HG03521 (cell line): ENCODE measurements around the gene PAFAH1B2.
"Not testable (repeated sequence)": the region's sequence is repeated elsewhere in the genome, so short reads cannot be mapped to it uniquely, and the experiment has no call there.

Experiments
- ATAC-seq: cut with Tn5 transposase; IDR thresholded peaks from one replicate; pipeline ENCODE4 v1.9.1; 2021; ENCODE audit warnings: mild to moderate bottlenecking, moderate library complexity; ENCODE audit not compliant: unreplicated experiment

PAFAH1B2 gene, protein sequence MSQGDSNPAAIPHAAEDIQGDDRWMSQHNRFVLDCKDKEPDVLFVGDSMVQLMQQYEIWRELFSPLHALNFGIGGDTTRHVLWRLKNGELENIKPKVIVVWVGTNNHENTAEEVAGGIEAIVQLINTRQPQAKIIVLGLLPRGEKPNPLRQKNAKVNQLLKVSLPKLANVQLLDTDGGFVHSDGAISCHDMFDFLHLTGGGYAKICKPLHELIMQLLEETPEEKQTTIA

DNA sequence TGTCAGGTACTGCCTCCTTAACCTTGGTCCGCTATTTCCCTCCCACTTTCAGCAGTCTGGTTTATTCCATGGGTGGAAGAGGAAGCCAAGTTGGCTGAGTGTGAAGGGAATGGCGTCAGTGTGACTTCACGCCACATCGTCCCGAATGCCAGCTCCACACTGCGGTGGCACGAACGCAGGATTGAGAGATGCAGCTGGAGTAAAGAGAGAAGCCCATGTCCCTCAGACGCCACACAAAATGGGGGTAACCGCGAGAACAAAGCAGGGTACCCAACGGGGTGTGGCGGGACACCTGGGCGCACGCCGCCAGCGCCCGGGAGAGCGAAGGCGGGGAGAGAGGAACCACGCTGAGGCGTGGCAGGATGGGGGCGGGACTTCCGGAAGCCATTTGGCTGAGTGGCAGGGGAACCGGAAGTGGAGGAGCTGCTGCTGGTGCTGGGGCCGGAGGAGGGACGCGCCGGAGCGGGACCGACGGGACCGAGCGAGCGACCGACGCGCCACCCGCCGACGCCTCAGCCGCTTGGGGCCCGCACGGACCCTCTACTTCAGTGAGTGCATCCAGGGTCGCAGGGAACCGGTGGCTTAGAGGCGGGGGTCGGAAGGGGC, at the start of gene PAFAH1B2:
Gene PAFAH1B2, plus strand, starts transcription at position 417 of the 606 bp plus-strand sequence. CDS start 8,161 bp downstream, outside the sequence.
- peak; percentile 95 for ATAC-seq

DNA sequence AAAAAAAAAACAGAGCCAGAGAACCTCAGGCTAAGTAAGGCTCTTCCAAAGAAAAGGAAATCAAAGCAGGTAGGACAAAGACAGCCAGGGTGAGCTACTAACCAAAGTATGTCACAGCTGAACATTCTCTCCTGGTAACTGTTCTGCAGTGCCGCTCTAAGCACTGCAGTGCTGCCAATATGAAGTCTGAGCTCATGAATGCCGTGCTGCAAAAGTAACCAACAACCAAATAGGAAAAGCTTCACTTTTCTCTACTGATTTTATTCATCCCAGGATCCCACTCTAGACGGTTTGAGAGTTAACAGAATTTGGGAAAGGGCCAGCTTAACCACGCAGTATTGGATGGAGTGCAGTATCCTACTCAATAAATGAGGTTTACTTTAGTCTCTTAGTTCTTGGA, 49.3 kb upstream of the PAFAH1B2 start:
- no peak for ATAC-seq

DNA sequence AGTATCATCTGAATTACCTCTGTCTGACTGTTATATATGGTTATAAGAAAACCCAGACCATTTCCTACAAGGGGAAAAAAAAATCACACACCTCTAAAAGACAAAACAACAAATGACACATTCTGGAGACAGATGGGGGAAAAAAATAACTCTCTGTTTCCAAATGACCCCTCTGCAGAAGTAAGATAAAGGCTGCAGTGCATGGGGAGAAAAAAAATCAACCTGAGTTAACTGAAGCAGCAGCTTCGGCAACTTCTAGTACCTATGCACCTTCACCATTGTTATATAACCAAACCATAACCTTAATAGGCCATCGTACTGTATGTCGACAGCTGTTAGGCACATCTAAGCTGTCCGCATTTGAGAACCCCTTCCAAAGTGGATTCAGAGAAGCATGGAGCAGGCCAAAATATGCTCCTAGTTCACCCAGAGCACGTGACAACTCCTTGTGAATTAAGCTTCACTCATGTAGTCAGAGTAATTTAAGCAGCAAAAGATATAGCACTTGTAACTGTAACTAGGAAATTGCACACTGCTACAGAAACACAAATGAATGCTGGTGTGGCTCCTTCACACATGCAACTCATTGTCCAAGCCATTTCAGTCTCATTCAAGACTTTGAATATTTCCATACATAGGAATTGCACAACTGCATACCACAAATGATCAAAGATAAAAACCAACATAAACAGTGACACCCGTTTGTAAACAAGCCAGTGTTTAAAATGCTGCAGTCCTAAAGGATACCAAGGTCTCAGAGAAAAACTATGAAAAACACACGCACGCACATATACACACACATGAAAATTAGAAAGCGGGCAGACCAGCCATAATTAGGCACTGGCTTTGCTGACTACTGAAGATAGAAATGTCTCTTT, 48.6 kb upstream of the PAFAH1B2 start:
- no peak for ATAC-seq

DNA sequence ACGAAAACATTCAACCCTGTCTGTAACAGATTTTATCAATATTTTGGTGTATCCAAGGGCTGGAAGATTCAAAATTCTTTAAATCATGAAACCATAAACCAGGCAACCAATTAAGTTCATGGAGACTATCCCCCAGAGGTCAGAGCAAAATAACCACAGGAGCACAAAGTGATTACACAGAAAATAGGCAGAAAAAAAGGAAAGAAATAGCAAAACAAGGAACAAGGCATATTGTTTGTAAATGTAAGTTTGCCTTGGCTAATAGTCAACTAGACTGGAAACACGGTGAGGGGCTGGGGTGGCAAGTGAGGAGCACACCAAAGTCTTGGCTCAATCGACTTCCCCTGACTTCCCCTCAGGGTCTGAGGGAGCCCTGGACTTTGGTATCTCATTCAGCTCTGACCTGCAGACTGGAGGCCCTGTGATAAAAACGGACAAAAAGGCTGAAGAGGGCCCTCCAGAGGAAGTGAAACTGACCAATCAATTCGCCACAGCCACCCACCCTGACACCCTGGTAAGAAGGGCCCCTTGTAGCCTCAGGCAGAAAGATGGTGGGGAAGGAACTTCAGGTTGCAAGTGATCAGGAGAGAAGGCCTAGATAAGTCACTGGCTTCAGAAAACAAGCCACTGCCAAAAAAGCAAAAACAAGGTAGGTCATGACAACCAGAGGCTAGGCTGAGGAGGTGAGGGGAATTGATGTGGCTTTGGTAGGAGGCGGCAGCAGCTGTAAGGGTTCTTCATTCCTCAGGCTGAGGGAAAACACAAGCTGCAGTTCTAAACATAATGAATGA, 47.7 kb upstream of the PAFAH1B2 start:
- peak; percentile 25 for ATAC-seq

DNA sequence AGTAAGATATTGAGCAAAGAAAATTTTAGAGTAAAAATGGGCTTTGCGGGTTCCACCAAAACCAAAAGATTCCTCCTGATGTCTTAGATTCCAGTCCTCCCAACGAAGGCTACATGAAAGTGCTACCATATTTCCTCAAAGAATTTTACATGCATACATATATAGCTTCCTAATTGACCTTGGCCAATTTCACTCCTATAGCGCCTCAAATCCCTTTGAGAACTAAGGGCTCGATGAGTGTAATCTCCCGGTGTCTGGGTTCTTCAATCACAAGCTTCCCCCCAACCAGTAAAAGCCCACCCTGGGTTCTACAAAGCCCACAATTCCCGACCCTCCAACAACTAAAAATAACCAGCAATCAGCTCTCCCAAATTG, 47.1 kb upstream of the PAFAH1B2 start:
- ATAC-seq, result no peak

DNA sequence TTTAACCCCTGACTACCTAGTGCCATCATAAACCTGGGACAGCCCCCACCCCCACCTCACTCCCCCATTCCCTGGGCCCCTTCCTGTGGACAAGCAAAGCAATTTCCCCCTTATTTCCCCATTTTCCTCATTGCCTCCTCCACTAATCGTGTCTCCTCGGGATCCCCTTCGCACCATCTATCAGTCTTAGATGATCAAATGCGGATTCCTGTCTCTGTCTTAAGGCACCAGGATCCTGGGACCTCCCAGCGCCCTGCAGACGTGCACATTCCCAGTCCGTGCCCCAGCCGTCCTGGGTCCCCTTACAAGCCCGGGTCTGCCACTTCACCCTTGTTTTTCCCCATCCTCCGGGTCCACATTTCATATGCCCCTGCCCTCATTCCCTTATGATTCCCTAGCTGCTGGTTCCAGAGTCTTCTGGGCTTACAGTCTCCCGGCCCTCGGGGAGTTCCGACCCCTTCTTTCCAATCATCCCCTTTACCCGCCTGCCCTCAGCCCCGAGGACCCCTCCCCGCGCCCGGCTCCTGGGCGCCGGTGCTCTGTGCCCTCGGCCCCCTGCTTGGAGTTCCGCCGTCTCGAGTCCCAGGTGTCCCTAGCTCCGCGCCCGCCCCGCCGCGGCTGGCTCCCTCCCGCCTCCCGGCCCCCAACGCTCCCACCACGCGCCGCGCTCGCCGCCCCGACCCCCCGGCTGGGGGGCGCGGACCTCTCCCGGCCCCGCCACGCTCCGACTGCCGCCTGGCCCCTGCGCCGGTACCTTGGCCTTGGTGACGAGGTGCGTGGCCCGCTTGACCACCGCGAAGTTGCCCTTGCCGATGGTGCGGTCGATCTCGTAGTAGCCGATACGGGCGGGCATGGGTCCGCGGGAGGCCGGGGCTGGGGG, 46.5 kb upstream of the PAFAH1B2 start:
- ATAC-seq, result peak; percentile 25

DNA sequence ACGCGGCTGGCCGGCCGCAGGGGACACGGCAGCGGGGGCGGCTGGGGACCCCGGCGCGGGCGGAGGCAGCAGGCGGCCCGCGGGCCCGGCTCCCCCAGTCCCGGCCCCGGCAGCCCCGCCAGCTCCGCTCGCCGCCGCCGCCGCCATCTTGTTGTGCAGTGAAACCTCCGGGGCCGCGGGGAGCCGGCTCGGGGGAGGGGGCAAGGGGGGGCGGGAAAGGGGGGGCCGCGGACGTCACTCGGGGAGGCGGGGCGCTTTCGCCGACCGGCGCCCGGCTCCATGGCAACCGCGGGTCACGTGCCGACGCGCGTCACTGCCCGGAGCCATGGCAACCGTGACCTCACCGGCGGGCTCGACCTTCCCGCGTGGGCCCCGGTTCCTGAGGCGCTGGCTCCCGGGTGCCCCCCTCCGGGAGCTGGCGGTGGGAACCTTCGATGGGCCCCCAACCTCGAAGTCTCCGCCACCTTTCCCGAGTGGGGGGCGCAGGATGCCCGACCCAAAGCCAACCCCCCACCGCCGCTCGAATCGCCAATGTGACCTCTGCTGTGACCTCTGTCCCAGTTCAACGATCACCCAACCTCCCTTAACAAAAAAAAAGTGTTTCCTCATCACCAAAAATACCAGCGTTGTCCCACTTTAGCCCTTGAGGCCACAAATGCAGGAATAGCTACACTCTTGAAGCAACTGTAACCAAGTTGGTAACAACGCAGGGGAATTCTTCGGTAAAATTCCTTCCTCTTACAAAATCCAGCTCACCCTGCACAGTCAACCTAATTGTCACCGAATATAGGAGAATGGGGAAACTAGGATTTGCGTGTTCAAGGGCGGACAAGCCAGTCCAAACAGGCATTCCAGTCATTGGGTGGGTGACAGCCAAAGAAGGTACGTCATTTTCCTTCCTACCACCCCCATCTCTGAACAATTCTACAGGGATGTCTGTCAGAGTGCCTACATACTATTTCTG, 45.5 kb upstream of the PAFAH1B2 start, which contains the start of gene SIK3:
Gene SIK3, minus strand, starts transcription at position 160 of the 964 bp plus-strand sequence. Its CDS starts 13 bp downstream, at position 147.
- peak; percentile 74 for ATAC-seq

DNA sequence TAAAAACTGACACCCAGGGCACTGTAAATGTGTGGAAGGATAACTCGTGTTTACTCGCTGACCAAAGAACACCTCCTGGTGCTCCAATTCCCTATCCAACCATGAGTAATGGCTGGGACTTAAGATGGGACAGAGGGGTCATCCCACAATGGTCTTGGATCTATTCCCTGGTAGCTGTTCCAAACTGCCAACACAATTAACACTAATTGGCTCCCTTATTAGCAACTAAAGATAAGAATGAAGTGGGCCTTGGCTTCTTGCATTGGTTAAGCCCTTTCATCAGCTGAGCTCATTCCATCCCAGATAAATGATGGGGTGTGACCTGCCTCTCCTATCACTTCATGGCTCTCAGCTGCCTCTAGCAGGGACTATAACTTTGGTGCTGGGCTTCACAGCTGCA, 44.4 kb upstream of the PAFAH1B2 start:
- no peak for ATAC-seq

DNA sequence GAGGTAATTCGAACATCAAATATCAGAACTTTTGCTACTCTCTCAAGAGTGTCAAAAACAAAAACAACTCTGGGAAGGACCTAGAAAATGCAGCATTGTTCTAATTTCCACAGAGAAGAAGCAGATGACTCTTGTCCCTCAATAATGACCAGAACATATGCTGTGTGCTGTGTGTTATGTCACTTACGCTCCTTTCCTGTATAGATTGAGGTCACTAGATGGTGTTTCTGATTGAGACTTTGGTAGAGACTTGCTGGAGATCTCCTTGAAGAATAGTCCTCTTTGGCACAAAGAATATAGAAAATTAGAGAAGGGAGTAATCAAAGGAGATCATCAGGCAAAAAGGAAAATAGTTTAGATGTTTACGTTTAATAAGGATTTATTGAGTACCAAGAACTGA, 43.5 kb upstream of the PAFAH1B2 start:
- no peak for ATAC-seq

DNA sequence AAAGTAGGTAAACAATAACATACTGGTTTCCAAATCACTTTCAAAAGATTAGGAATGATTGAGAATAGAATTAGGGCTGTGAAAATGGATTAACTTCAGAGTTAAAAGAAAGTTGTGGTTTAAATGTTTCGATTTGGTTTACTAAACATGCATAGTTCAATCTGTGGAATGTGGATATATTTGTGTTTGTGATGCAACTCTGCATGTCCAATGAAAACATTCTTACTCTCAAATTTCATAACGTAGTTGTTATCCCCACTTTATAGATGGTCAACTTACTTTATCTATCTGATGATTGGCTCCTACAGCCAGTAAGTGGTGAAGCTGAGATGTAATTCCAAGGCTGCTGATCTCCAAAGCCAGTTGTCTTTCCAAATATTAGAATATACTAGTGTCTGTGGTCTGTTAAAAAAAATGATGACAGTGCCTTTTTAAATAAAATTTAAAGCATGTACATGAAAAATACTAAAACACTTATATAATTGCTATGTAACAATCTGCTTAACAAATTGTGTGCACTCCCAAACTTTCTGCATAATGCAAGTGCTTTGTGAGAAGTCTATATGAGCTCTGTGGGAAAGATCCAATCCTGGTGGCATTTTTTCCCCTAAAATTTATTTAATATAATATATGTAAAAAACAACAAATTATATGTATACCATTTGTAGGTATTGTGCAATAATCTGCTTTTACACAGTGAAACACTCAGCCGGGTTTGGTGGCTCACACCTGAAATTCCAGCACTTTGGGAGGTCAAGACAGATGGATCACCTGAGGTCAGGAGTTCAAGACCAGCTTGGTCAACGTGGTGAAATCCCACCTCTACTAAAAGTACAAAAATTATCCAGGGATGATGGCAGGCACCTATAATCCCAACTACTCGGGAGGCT, 36.1 kb upstream of the PAFAH1B2 start:
- ATAC-seq, result no peak

DNA sequence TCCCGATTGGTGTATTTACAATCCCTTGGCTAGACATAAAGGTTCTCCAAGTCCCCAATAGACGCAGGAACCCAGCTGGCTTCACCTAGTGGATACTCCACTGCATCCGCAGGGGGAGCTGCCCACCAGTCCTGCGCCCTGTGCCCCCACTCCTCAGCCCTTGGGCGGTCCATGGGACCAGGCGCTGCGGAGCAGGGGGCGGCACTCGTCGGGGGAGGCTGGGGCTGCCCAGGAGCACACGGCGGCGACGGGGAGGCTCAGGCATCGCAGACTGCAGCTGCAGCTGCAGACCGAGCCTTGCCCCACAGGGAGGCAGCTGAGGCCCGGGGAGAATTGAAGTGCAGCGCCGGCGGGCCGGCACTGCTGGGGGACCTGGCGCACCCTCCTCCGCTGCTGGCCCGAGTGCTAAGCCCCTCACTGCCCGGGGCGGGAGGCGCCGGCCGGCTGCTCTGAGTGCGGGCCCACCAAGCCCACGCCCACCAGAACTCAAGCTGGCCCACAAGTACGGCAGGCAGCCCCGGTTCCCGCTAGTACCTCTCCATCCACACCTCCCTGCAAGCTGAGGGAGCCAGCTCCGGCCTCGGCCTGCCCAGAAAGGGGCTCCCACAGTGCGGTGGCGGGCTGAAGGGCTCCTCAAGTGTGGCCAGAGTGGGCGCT, 33.7 kb upstream of the PAFAH1B2 start:
- ATAC-seq, result no peak

DNA sequence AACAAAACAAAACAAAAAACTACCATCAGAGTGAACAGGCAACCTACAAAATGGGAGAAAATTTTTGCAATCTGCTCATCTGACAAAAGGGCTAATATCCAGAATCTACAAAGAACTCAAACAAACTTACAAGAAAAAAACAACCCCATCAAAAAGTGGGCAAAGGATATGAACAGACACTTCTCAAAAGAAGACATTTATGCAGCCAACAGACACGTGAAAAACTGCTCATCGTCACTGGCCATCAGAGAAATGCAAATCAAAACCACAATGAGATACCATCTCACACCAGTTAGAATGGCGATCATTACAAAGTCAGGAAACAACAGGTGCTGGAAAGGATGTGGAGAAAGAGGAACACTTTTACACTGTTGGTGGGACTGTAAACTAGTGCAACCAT, 31.6 kb upstream of the PAFAH1B2 start:
- ATAC-seq, result not testable (repeated sequence)

DNA sequence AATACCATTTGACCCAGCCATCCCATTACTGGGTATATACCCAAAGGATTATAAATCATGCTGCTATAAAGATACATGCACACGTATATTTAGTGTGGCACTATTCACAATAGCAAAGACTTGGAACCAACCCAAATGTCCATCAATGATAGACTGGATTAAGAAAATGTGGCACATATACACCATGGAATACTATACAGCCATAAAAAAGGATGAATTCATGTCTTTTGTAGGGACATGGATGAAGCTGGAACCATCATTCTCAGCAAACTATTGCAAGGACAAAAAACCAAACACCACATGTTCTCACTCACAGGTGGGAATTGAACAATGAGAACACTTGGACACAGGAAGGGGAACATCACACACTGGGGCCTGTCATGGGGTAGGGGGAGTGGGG, 31.1 kb upstream of the PAFAH1B2 start:
- not testable (repeated sequence) for ATAC-seq

DNA sequence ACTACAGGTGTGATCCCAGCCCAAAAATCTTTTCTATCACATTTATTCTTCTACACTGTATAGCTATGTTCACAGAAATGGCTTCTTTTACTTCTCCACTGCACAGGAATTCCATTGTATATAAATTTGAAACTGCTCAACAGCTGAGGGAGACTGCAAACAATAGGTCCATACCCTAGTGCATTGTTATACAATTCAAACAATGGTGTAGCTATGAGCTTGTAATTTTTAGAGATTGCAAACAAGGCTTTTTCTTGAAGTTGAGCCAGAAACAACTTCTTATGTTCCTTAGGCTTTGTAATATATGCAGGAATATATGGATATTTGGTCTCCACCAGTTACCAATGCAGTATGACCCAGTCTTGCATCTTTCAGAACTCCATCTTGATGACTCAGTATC, 26.4 kb upstream of the PAFAH1B2 start:
- ATAC-seq, result no peak

DNA sequence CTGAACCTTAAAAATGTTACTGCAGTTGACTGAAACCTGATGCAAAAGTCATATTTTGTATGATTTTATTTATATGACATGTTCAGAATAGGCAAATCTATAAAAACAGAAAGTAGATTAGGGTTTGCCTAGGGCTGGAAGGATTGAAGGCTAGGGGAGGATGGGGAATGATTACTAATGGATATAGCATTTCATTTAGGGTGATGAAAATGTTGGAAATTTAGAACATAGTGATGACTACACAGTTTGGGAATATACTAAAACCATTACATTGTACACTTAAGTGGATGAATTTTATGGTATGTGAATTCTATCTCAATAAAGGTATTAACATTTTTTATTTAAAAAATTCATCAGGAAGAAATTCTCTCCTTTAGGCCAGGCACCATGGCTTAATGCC, 22.9 kb upstream of the PAFAH1B2 start:
- ATAC-seq, result no peak

DNA sequence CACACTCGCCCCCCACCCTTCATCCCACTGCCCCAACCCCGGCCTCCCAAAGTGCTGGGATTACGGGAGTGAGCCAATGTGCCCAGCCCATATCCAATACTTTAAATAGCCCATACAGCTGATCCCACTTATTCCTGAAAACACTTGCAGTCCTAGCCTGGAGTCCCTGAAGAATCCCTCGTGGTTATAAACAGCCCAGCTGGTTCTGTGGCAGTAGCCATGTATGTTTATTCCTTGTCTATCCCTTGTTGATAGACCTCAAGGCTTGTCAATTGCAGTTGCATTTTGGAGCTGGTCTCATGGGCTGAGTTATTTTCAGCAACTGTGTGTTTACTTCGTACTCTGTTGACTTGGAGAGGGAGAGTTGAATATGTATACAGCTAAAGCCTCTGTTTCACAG, 21.5 kb upstream of the PAFAH1B2 start:
- no peak for ATAC-seq

DNA sequence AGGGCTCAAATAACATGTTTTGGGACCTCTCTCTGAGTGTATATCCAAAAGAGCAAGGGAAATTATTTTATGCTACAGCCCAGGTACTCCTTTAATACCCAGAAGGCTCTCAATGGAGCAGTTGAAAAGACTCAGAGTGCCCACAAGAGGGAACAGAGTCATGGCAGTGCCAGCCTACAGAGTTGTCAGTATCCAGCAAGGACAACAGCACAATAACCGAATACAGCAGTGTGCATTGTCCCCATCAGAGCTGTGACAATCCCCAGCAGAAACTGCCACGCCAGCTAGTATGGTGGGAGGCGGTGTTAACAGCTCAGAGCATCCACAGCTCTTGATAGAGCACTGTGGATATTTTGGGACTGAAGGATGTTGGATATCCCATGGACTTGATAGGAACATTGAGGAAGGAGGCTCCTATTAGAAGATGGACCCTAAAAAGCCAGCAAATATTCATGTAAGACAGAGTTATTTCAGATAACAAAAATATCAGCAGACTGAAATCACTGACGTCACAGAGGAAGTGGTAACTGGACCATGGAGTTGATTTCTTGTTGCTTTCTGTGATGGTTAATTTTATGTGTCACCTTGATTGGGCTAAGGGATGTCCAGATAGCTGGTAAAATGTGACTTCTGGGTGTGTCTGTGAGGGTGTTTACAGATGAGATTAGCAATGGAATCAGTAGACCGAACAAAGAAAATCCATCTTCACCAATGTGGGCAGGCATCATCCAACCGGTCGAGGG, 17.7 kb upstream of the PAFAH1B2 start:
- ATAC-seq, result no peak
